PC-3 (cell line): ENCODE results near the gene LYVE1. TPM values are rescaled to one million over a fixed set of nuclear protein-coding genes. Genes with fewer than 3 reads are reported as not detected.

ENCODE experiments used
- ATAC-seq: fragments of 200-7000 bp; cut with Tn5 transposase; 2 replicates; pipeline ENCODE4 v1.9.1; 2020; ENCODE audit warnings: mild to moderate bottlenecking, moderate library complexity
- BruUV-seq: library from RNA; stranded (reverse); fragments of 400-500 nt; replicated peaks from 2 replicates; lab custom pipeline; 2021; lab: Mats Ljungman, UMichigan
- CTCF ChIA-PET: fragments of 300-600 bp; sonication (Branson Sonifier 250); formaldehyde crosslinking; loops from one replicate; lab custom pipeline; 2022; ENCODE audit warnings: antibody characterized with exemption; lab: Charles Lee
- POLR2A ChIA-PET: fragments of 300-600 bp; sonication (Branson Sonifier 250); formaldehyde crosslinking; loops from one replicate; lab custom pipeline; 2022; ENCODE audit warnings: antibody characterized with exemption; ENCODE audit not compliant: unreplicated experiment; lab: Charles Lee
- DNase-seq: peaks from one replicate; pipeline ENCODE4 v3.0.0-alpha.2; 2015
- H2AFZ ChIP-seq: fragments of 300-600 bp; sonication (generic); 2 replicates; pipeline ENCODE4 v1.6.0; 2016; ENCODE audit warnings: antibody characterized with exemption, low read length
- H3F3A ChIP-seq: fragments of 300-600 bp; sonication (generic); one replicate; pipeline ENCODE4 v1.6.0; 2017; ENCODE audit warnings: antibody characterized with exemption, low read length, control low read depth, mild to moderate bottlenecking; ENCODE audit not compliant: unreplicated experiment
- H3K27ac ChIP-seq: fragments of 300-600 bp; sonication (generic); 2 replicates; pipeline ENCODE4 v1.5.1; 2016; ENCODE audit warnings: mild to moderate bottlenecking, low read length
- H3K27me3 ChIP-seq: fragments of 300-600 bp; sonication (generic); 2 replicates; pipeline ENCODE4 v1.6.1; 2016; ENCODE audit warnings: low read length, mixed read lengths
- H3K36me3 ChIP-seq: fragments of 300-600 bp; sonication (generic); 2 replicates; pipeline ENCODE4 v1.6.1; 2016; ENCODE audit warnings: low read depth, mixed run types, low read length, mixed read lengths
- H3K4me1 ChIP-seq: fragments of 300-600 bp; sonication (generic); 2 replicates; pipeline ENCODE4 v1.5.1; 2016; ENCODE audit warnings: low read length; ENCODE audit not compliant: insufficient read depth
- H3K4me2 ChIP-seq: fragments of 300-600 bp; sonication (generic); 2 replicates; pipeline ENCODE4 v1.6.0; 2016; ENCODE audit warnings: low read length
- H3K4me3 ChIP-seq: fragments of 300-600 bp; sonication (generic); 2 replicates; pipeline ENCODE4 v1.5.1; 2016; ENCODE audit warnings: mild to moderate bottlenecking, low read length, mixed read lengths
- H3K79me2 ChIP-seq: fragments of 300-600 bp; sonication (generic); 2 replicates; pipeline ENCODE4 v1.6.1; 2017; ENCODE audit warnings: low read length, mixed read lengths
- H3K9ac ChIP-seq: fragments of 300-600 bp; sonication (generic); 2 replicates; pipeline ENCODE4 v1.6.0; 2016; ENCODE audit warnings: mild to moderate bottlenecking, low read length
- H3K9me2 ChIP-seq: fragments of 300-600 bp; sonication (generic); replicated peaks from 2 replicates; pipeline ENCODE4 v1.6.1; 2016; ENCODE audit warnings: mixed run types, low read length, mixed read lengths
- H3K9me3 ChIP-seq: fragments of 300-600 bp; sonication (generic); 2 replicates; pipeline ENCODE4 v1.6.1; 2016; ENCODE audit warnings: low read length, mixed read lengths
- H4K20me1 ChIP-seq: fragments of 300-600 bp; sonication (generic); 2 replicates; pipeline ENCODE4 v1.6.1; 2016; ENCODE audit warnings: low read length, mixed read lengths
- EZH2 ChIP-seq: fragments of 300-600 bp; sonication (generic); IDR thresholded peaks from one replicate; pipeline ENCODE4 v1.6.1; 2017; ENCODE audit warnings: antibody characterized with exemption, mild to moderate bottlenecking, low read length; ENCODE audit not compliant: unreplicated experiment
- EZH2phosphoT487 ChIP-seq: fragments of 300-600 bp; sonication (generic); IDR thresholded peaks from 2 replicates; pipeline ENCODE4 v1.6.1; 2018; ENCODE audit warnings: mild to moderate bottlenecking, antibody characterized with exemption, low read length, borderline replicate concordance
- intact Hi-C: fragments of 100-400 bp; cut with micrococcal nuclease; formaldehyde crosslinking; loops from 2 replicates; pipeline ENCODE4 v1.9.0; 2023
- total RNA-seq: library from RNA; depleted of rRNA; stranded (reverse); fragments of >200 nt; gene quantifications from 2 replicates; pipeline ENCODE4 v1.2.3, GENCODE V29; 2014
- TF ChIP-seq, protein P1 (sequence below): fragments of 300-600 bp; sonication (generic); conservative IDR thresholded peaks from 2 replicates; pipeline ENCODE4 v1.5.1; 2017; ENCODE audit warnings: antibody characterized with exemption, low read depth, mild to moderate bottlenecking, low read length

LYVE1 gene
- total RNA-seq, 1 experiment from 2014 or later: not detected

DNA sequence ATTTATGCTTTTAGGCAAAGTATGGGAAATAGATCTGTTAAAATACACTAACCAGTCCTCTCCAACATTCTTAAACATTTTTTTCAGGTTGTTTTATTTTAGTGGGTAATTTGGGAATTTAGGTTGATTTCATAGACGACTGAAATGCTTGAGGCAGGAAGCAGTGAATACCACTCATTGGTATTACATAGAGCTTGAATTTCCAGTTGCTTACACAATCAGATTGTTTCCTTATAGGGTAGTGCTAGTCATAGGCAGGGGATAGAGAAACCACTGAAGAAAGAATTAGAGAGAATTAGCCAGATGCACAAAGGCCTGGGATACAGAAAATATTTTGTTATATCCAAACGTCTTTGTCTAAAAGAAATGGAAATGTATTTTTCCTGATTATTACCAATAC, 23.9 kb upstream of the LYVE1 start:
- Histone ChIP-seq H3K4me2 (peak overlapping the region; percentile 32; the same call in 1 of the 2 replicates), H3K9me2 (no peaks in the 10 kb centered on the region), H3K36me3 (no peaks in the 10 kb centered on the region), H3F3A (no peaks in the 10 kb centered on the region), H3K9ac (no peak overlapping the region), H3K27ac (peak overlapping the region; percentile 88), H3K4me1 (peaks cover 52% of the 10 kb centered on the region), H3K4me3 (no peak overlapping the region), H3K27me3 (no peaks in the 10 kb centered on the region), H3K79me2 (no peaks in the 10 kb centered on the region), H2AFZ (no peak overlapping the region), H3K9me3 (no peaks in the 10 kb centered on the region), H4K20me1 (no peaks in the 10 kb centered on the region)
- ChIA-PET POLR2A (interaction anchor here (1.5 kb wide), 1 partner anchor 52 kb away, joined by 8 read pairs; the partner anchor contains the start of gene RNF141), CTCF (interaction anchor here (0.7 kb wide), 1 partner anchor 59 kb away, joined by 3 read pairs; no protein-coding TSS in a partner anchor)
- intact Hi-C loops: no loop called here
- ATAC-seq (peak; percentile 69), DNase-seq (peak; percentile 91)
- no TSS peak for BruUV-seq
- TF ChIP-seq EZH2phosphoT487: no peak
- TF ChIP-seq, protein P1, sequence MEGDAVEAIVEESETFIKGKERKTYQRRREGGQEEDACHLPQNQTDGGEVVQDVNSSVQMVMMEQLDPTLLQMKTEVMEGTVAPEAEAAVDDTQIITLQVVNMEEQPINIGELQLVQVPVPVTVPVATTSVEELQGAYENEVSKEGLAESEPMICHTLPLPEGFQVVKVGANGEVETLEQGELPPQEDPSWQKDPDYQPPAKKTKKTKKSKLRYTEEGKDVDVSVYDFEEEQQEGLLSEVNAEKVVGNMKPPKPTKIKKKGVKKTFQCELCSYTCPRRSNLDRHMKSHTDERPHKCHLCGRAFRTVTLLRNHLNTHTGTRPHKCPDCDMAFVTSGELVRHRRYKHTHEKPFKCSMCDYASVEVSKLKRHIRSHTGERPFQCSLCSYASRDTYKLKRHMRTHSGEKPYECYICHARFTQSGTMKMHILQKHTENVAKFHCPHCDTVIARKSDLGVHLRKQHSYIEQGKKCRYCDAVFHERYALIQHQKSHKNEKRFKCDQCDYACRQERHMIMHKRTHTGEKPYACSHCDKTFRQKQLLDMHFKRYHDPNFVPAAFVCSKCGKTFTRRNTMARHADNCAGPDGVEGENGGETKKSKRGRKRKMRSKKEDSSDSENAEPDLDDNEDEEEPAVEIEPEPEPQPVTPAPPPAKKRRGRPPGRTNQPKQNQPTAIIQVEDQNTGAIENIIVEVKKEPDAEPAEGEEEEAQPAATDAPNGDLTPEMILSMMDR: no peak
- TF ChIP-seq EZH2: no peak

DNA sequence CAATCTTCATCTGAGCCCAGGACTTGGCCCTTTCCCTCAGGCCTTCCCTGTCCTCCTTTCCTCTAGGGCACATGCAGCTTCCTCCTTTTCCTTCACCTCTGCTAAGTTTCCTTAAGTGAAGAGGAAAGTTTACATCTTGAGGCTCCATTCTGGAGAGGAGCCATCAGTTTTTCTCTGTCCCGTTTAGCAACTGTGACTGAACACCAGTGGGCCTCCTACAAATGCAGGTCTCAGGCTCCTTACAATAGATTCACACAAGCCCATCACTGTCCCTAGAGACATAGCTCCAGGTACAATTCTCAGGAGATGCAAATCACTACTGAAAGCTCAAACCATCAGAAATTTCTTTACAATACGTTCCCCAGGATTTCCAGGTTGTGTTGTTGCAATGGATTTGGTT, 23.3 kb upstream of the LYVE1 start:
- H2AFZ ChIP-seq: no peak overlapping the region

DNA sequence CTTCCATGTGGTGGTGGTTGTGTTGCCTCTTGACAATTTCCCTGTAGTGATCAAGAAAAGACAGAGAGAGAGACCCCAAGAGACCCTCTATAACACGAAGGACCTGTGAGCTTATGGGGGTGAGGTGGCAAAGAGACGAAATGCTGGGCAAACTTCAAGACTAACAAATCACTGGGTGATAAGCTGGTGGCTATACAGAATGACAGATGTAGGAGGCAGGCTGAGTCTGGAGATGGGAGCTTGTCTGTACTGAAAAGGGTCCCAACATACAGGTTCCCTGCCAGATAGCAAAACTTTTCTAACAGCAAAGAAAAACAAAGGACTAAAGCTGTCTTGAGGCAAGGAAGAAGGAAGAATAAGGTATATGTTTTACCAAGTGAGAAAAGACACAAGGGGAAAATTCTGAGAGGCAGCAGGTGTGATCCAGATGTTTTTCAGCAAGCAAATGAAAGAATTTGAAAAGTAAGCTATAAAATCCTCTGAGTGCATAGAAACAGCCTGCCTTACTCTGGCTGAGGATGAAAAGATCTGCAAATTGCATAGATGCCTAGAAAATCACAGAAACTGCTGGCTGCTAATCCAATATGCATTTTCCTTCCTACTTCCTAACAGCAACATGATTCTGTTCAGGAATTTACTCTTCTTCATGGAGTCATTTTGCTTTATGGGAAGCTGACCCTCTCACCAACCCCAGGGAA, 21.9 kb upstream of the LYVE1 start:
- no peak for DNase-seq
- no peak overlapping the region for H3K4me3 ChIP-seq
- H3K27me3 ChIP-seq: no peaks in the 10 kb centered on the region
- TF ChIP-seq, protein P1: no peak
- TF ChIP-seq EZH2 (no peak), EZH2phosphoT487 (no peak)
- H2AFZ ChIP-seq: no peak overlapping the region
- no TSS peak for BruUV-seq
- ATAC-seq: no peak
- no peaks in the 10 kb centered on the region for H3K9me3 ChIP-seq
- ChIA-PET CTCF (no interaction called here), POLR2A (no interaction called here)
- intact Hi-C loops: no loop called here
- H4K20me1 ChIP-seq: no peaks in the 10 kb centered on the region
- no peak overlapping the region for H3K4me2 ChIP-seq
- peaks cover 58% of the 10 kb centered on the region for H3K4me1 ChIP-seq
- no peaks in the 10 kb centered on the region for H3K36me3 ChIP-seq
- H3F3A ChIP-seq: no peaks in the 10 kb centered on the region
- H3K79me2 ChIP-seq: no peaks in the 10 kb centered on the region
- no peaks in the 10 kb centered on the region for H3K9me2 ChIP-seq
- no peak overlapping the region for H3K27ac ChIP-seq
- no peak overlapping the region for H3K9ac ChIP-seq

More for the DNA sequence above, 23.3 kb upstream of the LYVE1 start:
- DNase-seq: no peak
- H3K9me3 ChIP-seq: no peaks in the 10 kb centered on the region
- TF ChIP-seq EZH2 (no peak), EZH2phosphoT487 (no peak)
- H3F3A ChIP-seq: no peaks in the 10 kb centered on the region
- H3K9me2 ChIP-seq: no peaks in the 10 kb centered on the region
- BruUV-seq: no TSS peak
- CTCF ChIA-PET: no interaction called here
- H3K4me2 ChIP-seq: peak overlapping the region; percentile 32; the same call in 1 of the 2 replicates
- H3K9ac ChIP-seq: no peak overlapping the region
- no peak overlapping the region for H3K4me3 ChIP-seq
- H3K4me1 ChIP-seq: peaks cover 57% of the 10 kb centered on the region
- POLR2A ChIA-PET: interaction anchor here (1.5 kb wide), 1 partner anchor 51 kb away, joined by 8 read pairs; the partner anchor contains the start of gene RNF141
- no peak for ATAC-seq
- H3K79me2 ChIP-seq: no peaks in the 10 kb centered on the region
- intact Hi-C loops: no loop called here
- no peaks in the 10 kb centered on the region for H3K36me3 ChIP-seq
- no peaks in the 10 kb centered on the region for H3K27me3 ChIP-seq
- peak overlapping the region; percentile 88 for H3K27ac ChIP-seq
- no peaks in the 10 kb centered on the region for H4K20me1 ChIP-seq
